Measurements from ENCODE around the gene CBARP. TPM values are rescaled to one million over a fixed set of nuclear protein-coding genes. Genes with fewer than 3 reads are reported as not detected.

Gene CBARP
- total and polyA plus RNA-seq, 2 of the 13 experiments (the other 11 are each of a cell fraction or from before 2014, with no cell fraction given), result 1.2 to 1.4 TPM

DNA sequence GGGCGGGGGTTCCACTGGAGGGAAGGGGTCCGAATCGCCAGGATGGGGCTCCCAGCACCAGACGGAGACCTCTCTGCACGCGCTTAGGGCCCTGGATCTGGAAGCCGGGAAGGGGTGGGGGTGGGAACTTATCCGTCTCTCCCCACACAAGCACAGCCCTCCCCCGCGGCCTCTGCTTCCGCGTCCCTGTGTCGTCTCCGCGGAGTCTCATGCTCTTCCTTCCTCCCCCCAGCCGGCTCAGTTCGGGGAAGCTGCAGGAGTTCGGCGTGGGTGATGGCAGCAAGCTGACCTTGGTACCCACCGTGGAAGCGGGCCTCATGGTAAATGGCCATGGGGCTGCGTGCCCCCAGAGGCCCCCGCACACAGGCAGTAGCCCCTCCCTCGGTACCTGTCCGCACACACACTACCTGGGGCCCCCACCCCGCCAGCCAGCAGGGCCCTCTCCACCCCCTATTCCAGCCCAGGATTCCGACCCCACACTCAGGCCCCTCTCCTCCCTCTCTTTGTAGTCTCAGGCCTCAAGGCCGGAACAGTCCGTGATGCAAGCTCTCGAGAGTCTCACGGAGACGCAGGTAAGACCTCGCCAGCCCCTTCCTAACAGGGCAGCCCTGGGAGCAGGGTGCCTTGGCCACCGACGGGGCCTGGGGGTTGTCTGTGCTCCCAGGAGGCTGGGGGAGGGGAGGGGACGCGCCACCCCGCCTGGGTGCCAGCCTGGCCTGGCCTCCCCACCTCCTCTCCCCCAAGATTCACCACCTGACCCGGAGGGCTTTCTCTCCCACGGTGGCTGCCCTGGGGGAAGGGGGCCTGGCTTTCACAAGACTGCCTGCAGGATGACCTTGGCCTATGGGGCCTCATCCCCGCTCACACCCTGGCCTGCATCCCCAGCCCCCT lies 13.8 kb upstream of the CBARP start (continued):
- TF ChIP-seq MAFG (CRISPR knock-in tag; IDR thresholded peaks at IDR 0.05) (no peak), ATF1 (CRISPR knock-in tag; IDR thresholded peaks at IDR 0.05) (no peak), ZNF790 (CRISPR knock-in tag; IDR thresholded peaks at IDR 0.05; ENCODE audit: borderline replicate concordance) (peak; percentile 73; the same call in 1 of the 2 replicates), SMARCC2 (IDR thresholded peaks at IDR 0.05) (no peak), NBN (conservative IDR thresholded peaks at IDR 0.05) (no peak), GABPB1 (CRISPR knock-in tag; IDR thresholded peaks at IDR 0.05) (no peak), NFE2 (CRISPR knock-in tag; IDR thresholded peaks at IDR 0.05) (no peak), U2AF1 (optimal IDR thresholded peaks at IDR 0.05; ENCODE audit: low read depth, low read length) (no peak), PHF20 (CRISPR knock-in tag; IDR thresholded peaks at IDR 0.05) (no peak), GABPA (IDR thresholded peaks at IDR 0.05; ENCODE audit: low read depth, low read length) (no peak), GABPA (CRISPR knock-in tag; IDR thresholded peaks at IDR 0.05; ENCODE audit: low read depth) (no peak), CHCHD3 (CRISPR knock-in tag; IDR thresholded peaks at IDR 0.05) (no peak), ZNF431 (CRISPR knock-in tag; IDR thresholded peaks at IDR 0.05; ENCODE audit: borderline replicate concordance, low read depth) (peak; percentile 28; the same call in 1 of the 2 replicates), NR2F1 (CRISPR knock-in tag; IDR thresholded peaks at IDR 0.05) (peak; percentile 50 to 70; a peak in 1 of 4 replicates), ZNF326 (CRISPR knock-in tag; IDR thresholded peaks at IDR 0.05; ENCODE audit: borderline replicate concordance) (no peak), KMT2B (CRISPR knock-in tag; IDR thresholded peaks at IDR 0.05) (no peak), FOXK2 (IDR thresholded peaks at IDR 0.05) (no peak), JARID2 (CRISPR knock-in tag; IDR thresholded peaks at IDR 0.05; ENCODE audit: insufficient replicate concordance) (no peak), PTBP1 (IDR thresholded peaks at IDR 0.05; ENCODE audit: low read depth, low read length, poor library complexity, severe bottlenecking) (no peak), ZNF232 (CRISPR knock-in tag; IDR thresholded peaks at IDR 0.05; ENCODE audit: borderline replicate concordance) (peak; percentile 49; the same call in 1 of the 2 replicates), KLF11 (CRISPR knock-in tag; IDR thresholded peaks at IDR 0.05) (no peak), KLF6 (CRISPR knock-in tag; IDR thresholded peaks at IDR 0.05) (no peak), CENPT (CRISPR knock-in tag; IDR thresholded peaks at IDR 0.05; ENCODE audit: low read depth) (no peak), ZNF709 (CRISPR knock-in tag; IDR thresholded peaks at IDR 0.05) (peak; percentile 68; the same call in 1 of the 2 replicates), ZNF468 (CRISPR knock-in tag; IDR thresholded peaks at IDR 0.05) (no peak)
- TF ChIP-seq, protein P1, sequence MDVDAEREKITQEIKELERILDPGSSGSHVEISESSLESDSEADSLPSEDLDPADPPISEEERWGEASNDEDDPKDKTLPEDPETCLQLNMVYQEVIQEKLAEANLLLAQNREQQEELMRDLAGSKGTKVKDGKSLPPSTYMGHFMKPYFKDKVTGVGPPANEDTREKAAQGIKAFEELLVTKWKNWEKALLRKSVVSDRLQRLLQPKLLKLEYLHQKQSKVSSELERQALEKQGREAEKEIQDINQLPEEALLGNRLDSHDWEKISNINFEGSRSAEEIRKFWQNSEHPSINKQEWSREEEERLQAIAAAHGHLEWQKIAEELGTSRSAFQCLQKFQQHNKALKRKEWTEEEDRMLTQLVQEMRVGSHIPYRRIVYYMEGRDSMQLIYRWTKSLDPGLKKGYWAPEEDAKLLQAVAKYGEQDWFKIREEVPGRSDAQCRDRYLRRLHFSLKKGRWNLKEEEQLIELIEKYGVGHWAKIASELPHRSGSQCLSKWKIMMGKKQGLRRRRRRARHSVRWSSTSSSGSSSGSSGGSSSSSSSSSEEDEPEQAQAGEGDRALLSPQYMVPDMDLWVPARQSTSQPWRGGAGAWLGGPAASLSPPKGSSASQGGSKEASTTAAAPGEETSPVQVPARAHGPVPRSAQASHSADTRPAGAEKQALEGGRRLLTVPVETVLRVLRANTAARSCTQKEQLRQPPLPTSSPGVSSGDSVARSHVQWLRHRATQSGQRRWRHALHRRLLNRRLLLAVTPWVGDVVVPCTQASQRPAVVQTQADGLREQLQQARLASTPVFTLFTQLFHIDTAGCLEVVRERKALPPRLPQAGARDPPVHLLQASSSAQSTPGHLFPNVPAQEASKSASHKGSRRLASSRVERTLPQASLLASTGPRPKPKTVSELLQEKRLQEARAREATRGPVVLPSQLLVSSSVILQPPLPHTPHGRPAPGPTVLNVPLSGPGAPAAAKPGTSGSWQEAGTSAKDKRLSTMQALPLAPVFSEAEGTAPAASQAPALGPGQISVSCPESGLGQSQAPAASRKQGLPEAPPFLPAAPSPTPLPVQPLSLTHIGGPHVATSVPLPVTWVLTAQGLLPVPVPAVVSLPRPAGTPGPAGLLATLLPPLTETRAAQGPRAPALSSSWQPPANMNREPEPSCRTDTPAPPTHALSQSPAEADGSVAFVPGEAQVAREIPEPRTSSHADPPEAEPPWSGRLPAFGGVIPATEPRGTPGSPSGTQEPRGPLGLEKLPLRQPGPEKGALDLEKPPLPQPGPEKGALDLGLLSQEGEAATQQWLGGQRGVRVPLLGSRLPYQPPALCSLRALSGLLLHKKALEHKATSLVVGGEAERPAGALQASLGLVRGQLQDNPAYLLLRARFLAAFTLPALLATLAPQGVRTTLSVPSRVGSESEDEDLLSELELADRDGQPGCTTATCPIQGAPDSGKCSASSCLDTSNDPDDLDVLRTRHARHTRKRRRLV (CRISPR knock-in tag; IDR thresholded peaks at IDR 0.05), result no peak; the same call in 1 of the 2 replicates
- TF ChIP-seq, protein P2, sequence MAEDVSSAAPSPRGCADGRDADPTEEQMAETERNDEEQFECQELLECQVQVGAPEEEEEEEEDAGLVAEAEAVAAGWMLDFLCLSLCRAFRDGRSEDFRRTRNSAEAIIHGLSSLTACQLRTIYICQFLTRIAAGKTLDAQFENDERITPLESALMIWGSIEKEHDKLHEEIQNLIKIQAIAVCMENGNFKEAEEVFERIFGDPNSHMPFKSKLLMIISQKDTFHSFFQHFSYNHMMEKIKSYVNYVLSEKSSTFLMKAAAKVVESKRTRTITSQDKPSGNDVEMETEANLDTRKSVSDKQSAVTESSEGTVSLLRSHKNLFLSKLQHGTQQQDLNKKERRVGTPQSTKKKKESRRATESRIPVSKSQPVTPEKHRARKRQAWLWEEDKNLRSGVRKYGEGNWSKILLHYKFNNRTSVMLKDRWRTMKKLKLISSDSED (CRISPR knock-in tag; IDR thresholded peaks at IDR 0.05), result no peak
